ENCODE measurements around the gene ULK3.

DNA sequence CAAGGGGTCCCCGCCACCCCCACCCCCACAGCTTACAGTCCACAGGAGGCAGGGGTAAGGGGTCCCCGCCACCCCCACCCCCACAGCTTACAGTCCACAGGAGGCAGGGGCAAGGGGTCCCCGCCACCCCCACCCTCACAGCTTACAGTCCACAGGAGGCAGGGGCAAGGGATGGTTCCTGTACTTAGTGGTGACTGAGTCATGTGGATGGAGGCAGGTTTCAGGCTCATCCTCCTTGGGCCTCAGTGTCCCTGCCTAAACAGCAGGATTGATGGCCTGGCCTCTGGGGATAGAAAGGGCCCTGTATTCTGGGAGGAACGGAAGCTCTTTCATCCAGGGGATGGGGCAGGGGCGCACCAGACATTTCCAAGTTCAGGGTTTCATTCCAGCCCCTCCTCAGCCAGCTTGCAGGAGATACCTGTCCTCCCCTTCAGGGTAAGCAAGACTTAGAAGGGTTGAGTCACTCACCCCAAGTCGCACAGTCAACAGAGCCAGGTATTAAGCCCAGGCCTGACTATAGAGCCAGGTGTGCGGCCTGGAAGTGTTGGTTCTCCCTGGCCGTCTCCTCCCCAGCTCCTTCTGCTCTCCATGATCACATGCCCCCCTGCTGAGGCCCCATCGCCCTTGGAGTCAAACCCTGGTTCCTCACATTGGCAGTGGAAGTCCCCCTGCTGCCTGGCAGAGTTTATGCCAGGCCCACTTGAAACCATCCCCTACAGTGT lies 48.5 kb downstream of the ULK3 start:
- TF ChIP-seq POLR2AphosphoS5 (IDR thresholded peaks at IDR 0.05) = no peak
- TF ChIP-seq, protein P1, sequence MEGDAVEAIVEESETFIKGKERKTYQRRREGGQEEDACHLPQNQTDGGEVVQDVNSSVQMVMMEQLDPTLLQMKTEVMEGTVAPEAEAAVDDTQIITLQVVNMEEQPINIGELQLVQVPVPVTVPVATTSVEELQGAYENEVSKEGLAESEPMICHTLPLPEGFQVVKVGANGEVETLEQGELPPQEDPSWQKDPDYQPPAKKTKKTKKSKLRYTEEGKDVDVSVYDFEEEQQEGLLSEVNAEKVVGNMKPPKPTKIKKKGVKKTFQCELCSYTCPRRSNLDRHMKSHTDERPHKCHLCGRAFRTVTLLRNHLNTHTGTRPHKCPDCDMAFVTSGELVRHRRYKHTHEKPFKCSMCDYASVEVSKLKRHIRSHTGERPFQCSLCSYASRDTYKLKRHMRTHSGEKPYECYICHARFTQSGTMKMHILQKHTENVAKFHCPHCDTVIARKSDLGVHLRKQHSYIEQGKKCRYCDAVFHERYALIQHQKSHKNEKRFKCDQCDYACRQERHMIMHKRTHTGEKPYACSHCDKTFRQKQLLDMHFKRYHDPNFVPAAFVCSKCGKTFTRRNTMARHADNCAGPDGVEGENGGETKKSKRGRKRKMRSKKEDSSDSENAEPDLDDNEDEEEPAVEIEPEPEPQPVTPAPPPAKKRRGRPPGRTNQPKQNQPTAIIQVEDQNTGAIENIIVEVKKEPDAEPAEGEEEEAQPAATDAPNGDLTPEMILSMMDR (IDR thresholded peaks at IDR 0.05) = no peak
- no peak for TF ChIP-seq POLR2A (IDR thresholded peaks at IDR 0.05)
